Globus pallidus (tissue), 1 donor: ENCODE data around the gene TMC3.
"Not testable (repeated sequence)": the region's sequence is repeated elsewhere in the genome, so short reads cannot be mapped to it uniquely, and the experiment has no call there.

Experiments used
- DNase-seq: peaks from one replicate; pipeline ENCODE4 v3.0.0-alpha.2; 2015; ENCODE audit warnings: low spot score

TMC3 gene

DNA sequence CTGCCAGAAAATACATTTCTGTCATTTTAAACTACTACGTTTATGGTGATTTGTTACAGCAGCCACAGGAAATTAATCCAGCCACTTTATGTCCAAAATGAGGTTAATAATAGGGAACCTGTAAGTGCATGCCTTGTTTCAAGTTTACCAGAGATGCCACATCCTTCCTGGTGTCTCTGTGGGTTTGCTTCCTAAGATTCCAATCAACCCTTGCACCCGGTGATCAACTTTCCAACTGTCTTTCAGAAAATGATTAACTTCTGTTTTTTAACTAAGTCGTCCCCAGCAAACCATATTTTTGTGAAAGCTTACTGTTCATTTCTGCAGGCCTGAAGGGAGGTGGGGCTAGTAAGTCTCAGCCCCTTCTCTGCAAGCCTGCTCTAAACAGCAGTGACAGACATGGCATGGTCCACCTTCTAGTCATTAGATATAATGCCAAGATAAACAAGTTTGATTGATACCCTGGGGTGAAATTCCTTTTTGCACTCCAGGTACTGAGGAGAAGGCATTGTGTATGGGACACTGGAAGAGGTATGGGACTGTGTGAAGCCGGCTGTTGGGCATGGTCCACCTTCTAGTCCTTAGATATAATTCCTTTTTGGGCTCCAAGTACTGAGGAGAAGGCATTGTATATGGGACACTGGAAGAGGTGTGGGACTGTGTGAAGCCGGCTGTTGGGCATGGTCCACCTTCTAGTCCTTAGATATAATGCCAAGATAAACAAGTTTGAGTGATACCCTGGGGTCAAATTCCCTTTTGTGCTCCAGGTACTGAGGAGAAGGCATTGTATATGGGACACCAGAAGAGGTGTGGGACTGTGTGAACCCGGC, 11.1 kb upstream of the TMC3 start:
- no peak for DNase-seq

DNA sequence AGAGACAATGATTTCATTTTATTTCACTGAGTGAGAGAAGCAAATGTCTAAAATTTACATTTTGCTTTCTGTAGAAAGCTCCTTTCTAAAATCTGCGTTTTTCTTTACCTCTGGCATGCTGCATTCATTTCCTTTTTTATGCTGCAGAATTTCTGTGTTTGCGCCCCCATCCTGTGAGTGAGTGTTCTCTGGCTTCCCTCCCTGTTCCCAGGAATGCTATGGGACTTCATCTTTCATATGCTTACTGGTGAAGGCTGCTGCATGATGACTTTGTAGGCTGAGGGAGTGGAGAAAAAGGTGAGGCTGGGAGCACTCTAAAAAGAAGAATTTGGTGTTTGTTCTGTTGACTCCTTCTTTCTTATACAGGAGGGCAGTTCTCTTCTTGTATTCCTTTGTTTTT, 7.7 kb upstream of the TMC3 start:
- DNase-seq: no peak

DNA sequence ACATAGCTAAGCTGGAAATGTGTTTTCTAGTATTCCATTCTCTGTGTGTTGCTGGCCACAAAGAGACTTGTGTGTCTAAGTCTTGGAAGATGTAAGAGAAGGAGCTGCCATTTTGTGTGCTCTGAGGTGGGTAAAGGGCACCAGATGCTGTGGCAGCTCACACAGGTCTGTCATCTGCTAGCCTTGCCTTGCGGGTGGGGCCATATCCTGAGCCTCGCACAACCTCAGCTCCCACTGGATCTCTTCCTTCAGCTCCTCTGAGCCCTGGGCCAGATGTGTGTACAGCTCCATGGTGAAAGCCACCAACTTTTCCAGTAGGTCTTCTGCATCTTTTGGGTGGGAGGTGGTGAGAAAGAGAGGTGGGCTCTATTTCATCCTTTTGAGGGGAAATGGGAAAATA, 6.7 kb upstream of the TMC3 start:
- DNase-seq: no peak

DNA sequence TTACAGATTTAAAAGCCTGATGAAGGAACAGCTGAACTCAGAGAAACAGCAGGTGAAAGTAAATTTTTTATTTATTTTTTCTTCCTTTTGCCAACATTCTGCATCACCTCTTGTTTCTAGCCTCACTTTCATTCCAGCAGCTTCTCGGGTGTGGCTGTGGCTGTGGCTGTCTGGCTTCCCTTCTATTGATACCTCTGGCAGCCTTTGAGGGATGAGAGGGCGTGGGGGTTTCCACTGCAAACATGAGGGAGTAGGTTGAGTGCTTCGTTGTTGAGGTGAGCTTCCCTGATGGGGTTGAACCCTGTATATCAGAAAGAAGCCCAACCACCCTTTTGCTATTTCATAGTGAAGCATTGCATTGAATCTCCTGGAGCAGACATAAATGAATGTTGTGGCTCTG, 6.2 kb upstream of the TMC3 start:
- no peak for DNase-seq

DNA sequence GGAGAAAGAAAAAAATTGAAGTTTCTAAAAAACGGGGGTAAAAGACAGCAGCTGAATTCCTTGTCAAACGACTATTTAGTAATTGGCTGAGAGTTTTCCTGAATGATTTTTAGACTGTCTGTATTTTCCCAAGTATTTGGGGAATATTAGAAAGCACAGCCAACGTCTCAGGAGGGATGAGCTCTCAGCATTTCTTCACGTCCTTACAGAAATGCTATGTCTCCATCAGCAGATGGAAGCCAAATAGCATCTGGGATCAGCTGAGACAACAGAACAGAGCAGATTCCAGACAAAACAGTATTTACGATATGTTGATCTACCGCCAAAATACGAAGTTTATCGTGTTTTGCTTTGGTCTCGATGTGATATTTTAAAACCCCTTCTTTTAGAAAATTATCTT, 5.3 kb upstream of the TMC3 start:
- no peak for DNase-seq

DNA sequence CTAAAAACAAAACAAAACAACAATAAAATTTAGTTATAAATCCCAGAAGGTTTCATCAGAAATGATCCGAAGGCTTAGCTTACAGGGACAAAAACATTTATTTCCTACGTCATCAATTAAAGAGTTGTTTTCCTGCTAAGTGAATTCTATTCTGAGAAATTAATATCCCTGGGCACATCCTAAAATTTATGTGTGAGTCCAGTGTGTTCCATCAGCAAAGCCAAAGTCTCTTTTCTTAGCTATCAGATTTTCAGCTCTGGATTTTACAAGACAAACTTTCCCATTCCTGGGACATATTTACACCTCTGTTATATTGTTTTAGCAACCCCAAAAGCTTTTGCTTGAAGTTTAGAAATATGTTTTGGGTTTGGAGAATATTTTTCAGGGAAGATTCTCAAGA, 4.4 kb upstream of the TMC3 start:
- DNase-seq: no peak

DNA sequence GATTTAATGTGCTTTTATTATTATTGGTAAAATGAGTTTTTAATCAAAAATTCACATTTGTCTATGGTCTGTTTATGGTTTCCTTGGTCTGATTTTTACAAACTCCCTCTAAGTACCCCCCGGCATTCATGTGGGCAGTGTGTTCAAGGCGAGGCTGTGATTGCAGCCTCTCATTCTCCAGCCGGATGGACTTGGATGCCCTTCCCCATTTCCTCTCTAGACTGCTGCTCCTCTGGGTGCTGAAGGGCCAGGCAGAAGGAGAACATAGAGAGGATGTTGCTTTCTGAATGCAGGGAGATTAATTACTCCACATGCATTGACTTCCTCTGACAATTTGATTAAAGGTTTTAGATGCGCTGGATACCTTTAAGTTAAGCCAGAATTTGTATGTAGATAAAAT, 3.9 kb upstream of the TMC3 start:
- no peak for DNase-seq

DNA sequence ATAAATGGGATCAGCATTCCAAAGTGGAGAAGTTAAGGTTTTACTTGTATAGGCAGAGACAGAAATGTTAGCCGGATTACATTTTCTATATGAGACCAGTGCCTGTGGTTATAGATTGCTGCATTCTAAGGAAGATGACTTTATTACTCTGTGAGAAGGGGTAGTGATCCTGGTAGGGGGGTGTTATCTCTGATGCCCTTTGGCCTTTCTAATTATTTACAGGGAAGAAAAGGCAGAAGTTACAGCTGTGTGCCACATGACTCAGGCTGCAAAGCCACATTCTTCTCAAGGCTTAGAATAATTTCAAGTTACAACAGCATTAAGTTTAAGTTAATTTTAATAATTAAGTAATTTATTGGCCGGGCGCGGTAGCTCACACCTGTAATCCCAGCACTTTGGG, 2.2 kb upstream of the TMC3 start:
- no peak for DNase-seq

DNA sequence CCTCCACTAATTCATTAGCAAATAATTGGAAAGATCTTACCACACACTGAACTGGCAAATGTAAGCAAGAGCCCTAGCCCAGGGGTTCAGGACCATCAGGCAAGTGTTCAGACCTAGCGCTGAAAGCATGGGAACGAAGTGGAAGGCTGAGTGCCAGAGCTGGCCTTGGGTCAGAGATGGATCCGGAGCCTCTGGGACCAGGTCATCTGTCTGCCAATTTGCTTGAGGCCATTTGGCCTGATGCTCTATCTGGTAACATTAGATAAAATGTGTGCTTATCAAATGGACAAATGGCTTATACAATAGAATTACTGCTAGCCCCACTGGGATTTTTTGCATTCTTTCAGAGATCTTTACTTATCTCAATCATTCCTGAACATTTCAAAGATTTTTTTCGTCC, 1.4 kb upstream of the TMC3 start:
- DNase-seq: no peak

DNA sequence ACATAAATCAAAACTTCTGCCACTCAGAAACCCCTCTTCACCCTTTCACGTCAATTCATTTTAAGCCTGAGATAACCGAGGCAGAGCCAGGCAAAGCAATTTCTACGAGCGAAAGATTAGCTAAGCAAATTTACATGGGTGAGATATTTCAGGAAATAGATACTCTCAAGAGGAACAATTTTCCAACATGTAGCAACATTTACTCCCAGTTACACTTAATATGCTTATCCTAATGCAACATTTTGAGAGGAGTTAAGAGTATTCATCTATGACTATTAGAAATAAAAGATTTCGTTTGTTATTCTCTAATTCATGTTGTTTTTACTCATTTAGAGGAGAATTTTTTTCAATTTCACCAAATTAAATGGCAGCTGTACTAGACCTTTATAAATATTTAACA, 837 bp downstream of the TMC3 start:
- no peak for DNase-seq

DNA sequence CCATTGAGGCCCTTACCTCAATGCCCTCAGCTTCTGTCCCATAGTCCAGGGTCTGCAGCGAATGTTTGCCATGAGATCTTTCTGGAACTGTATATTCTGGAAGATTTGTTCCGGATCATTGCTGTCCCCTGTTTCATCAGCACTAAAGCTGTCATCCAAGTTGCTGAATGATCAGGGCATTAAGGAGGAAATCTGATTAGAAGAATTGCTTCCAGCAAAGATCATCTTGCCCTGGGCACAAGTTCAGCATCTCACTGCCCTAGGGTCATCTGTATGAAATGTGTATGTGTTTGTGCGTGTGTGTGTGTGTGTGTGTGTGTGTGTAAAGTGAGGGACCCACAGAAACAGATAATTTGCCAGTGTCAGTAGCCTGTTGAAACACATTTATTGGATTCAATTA, 1.4 kb downstream of the TMC3 start:
- no peak for DNase-seq

DNA sequence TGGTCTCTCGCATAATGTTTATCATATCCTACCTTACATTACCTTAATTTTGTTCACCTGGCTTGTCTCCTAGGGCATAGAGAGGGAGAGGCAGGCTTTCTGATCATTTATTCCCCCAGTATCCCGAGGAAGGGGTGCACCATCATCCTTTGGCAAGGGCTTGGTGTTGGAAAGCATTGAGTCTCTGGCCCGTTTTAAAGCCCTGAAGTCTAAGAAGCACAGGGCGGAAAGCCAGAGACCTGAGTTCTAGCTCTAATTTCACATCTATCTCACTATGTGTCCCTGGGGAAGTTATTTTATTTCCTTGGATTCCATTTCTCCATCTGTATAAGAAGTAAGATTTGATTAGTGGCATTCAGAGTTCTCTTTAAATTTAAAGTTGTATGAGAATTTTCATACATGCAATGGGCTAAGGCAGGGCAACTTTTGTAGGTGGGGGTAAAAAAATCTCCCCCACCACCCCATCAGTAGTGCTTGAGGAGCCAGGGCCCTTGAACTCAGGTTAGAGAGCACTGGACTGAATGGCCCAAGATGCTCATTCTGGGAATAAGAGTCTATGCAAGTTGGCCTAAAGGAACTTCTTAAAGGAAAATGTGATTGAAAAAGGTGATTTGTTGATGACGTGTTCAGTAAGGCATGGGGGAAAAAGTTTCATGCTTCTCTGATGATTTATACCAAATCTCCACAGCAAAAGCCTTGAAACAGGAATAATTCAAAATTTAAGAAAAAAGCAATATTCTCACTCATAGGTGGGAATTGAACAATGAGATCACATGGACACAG, 10.1 kb downstream of the TMC3 start:
- DNase-seq: no peak

DNA sequence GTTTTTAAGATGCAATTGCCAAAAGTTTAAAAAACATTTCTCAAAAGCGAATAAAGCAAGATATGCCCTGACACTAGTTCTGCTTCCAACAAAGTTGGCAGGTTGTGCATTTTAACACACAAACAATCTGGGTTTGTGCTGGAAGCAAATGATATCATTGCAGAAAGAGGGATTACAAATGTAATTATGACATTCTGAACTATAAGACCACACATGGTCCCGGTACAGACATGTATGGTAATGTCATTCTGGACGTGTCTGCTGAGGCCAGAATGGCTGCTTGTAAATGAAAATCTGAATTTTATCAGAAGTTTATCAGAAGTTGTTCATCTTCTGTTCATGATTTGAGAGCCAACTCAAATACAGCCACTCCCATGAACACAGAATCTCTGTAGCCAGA, 10.7 kb downstream of the TMC3 start:
- no peak for DNase-seq

DNA sequence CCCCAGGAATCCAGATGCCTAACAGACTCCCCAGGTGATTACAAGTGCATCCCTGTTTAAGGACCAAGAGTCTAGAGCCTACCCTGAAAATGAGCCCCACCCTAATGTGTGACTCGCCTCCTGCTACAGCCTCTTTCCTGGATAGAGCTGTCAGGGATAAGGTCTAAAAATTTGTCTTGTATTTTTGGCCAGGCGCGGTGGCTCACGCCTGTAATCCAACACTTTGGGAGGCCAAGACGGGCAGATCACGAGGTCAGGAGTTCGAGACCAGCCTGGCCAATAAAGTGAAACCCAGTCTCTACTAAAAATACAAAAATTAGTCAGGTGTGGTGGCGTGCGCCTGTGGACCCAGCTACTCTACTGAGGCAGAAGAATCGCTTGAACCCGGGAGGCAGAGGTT, 11.2 kb downstream of the TMC3 start:
- DNase-seq: no peak

DNA sequence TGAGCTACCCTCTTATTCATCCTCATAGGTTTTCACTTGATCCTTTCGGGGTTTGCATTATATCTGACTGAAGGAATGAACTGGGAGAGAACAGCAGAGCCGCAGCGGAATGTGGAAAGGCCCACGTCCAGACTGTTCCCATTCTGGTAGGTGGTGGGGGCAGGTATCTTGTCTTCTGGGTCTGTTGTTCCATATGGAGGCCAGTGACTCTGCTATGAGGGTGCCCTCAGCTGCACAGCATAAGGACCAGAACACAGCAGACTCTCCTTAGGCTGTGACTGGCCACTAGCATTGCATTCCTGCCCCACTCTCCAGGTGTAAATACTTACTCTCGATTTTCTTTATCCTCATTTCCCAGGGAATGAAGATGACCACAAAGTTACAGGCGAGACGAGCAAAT, 12.1 kb downstream of the TMC3 start:
- DNase-seq: no peak

DNA sequence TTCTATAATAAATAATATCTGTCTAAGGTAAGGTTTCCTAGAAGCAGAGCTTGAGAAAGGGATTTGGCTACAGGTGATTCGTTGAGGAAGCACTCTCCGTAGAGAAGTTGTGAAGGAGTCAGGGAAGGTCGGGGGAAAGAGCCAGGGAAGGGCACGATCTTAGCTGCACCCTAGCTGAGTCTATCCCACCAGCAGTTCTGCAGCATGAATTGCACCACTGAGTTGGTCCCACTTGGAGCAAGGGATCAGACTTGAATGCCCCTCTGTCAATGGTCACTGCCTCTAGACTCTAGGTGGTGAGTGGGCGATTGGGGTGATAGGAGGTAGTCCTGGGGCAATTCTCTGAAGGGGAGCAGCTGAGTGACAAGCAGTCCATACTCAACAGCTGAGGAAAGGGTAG, 13.5 kb downstream of the TMC3 start:
- no peak for DNase-seq

DNA sequence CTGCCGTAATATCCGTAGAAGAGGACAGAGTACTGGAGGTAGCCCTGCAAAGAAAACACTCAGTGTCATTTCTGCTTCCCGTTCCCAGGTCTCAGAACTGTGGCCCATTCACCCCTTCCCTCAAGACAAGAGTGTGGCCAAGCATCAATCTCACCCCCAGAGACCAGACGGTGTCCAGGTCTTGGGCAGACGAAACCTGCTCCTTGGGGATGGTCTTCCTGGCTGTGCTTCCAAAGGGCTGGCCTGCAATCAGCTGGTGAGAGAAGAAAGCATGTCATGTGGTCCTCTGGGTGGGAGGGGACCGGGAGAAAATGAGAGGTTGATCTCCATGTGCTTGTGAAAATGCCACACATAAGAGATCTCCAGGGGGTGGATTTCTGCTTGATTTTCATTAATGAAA, 15.8 kb downstream of the TMC3 start:
- DNase-seq: no peak

DNA sequence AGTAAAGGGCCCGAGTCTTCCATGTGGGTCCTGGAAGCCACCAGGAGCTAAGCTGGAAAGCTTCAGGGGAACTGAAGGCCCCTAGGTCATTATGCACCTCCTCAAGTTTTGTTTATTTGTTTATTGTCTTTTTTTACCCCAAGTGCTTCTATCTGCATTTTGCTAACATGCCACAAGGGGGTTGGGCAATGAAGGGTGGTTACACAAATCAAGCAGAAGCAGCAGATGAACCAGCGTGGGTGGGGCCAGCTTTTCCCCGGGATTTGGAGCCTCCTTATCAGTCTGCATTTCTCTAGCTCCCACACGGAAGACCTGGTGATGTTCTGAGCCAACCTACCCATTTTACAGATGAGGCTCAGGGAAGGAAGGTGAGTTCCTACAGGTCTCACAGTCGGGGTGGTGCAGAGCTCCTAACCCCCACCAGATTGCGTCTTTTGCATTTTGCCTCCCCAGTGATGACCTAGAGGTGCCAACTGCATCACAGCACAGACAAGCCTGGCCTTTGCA, 16.8 kb downstream of the TMC3 start:
- DNase-seq: no peak

DNA sequence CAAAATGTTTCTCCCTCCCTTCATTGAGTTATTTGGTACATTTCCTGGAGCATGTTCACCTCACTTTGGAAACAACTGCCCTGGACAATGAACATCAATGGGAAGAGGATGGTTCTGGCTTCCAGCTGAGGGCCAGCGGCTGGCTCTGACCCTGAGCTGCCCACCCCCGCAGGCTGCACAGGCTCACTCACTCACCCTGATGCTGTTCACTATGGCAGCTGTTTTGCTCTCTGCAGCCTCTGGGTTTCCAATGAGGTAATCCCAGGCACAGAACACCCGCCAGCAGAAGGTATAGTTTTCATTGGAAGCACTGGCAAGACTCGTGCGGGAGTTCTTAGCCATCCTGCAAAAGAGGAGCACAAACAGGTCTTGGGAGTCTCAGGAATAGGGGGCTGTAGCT, 17.8 kb downstream of the TMC3 start:
- no peak for DNase-seq

DNA sequence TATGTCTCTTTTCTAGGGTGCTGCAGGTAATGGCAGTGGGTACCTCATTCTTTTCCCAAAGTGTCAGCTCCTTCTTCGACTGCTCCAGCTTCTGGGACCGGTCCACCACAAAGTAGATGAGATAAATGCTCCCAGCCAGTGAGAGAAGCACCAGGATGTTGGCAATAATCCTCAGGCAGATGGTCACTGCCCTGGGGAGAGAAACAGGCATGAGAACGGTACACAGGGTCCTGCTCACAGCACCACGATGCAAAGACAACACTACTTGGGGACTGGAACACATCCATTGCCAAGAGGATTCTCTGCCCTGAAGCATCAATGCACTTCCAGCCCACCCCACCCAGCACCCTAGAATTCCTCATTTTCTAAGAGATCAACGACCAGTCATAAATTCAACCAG, 22.4 kb downstream of the TMC3 start:
- no peak for DNase-seq

DNA sequence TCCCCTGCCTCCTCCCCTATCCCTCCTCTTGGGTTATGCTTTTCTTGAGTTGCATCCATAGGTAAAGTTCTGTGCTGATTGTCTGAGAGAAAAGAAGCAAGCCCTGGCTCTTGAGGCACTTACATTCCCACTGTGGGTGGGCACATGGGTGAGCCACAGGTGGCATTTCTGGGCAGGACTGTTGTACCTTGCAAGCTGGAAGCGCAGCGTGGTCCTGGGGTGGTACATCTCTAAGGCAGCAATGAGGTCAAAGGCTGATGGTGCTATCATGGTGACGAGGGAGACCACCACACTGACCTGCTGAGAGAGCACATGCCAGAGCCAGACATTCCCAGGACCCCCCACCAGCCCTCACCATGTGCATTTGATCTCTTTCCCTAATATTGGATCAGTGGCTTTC, 24.7 kb downstream of the TMC3 start:
- DNase-seq: no peak

DNA sequence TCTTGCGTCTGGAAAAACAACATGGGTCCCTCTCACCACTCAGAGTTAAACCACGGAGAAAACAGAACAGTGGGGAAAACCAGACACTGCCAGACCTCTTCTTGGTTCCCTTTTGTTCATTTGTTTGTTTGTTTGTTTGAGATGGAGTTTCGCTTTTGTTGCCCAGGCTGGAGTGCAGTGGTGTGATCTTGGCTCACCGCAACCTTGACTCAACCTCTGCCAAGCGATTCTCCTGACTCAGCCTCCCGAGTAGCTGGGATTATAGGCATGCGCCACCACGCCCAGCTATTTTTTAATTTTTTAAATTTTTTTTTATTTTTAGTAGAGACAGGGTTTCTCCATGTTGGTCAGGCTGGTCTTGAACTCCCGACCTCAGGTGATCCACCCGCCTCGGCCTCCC, 25.3 kb downstream of the TMC3 start:
- DNase-seq: not testable (repeated sequence)

DNA sequence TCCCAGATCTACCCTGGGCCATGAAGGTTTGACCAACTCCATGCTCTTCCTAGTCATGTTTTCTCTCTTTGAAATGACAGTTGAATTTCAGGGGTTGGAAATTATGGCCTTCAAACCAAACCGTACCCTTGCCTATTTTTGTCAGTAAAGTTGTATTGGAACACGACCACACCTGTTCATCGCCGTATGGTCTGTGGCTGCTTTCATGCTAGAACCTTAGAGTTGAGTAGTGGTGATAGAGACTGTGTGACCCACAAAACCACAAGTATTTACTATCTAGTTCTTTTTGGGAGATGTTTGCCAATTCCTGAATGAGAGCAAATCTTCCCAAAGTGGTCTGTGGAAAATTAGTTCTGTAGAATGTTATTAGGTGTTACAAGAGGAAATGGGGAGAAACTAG, 26.1 kb downstream of the TMC3 start:
- DNase-seq: no peak

DNA sequence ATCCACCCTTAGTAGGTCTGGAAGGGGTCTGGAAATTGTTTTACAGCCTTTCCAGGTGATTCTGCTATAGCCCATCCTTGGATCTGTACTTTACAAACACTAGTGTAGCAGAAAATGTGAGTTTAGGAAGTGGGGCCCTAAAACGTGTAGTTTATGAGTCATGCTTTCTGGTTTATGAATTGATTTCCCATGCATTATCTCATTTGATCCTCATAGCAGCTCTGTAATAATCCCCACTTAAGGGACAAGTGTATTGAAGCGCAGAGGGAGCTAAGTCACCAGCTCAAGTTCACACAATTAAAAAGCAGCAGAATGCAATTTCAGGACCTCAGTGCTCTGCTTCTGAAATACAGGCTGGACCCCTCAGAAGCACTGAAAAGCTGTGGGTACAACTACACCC, 27.4 kb downstream of the TMC3 start:
- DNase-seq: no peak
